Measurements from ENCODE around the gene NUP153.

- TF ChIP-seq CTCF (conservative IDR thresholded peaks at IDR 0.05; ENCODE audit: low read length), result no peak
- no peak for TF ChIP-seq EZH2phosphoT487 (IDR thresholded peaks at IDR 0.05; ENCODE audit: borderline replicate concordance, low read depth, low read length)
These were observed 90.9 kb downstream of the NUP153 start for GRCh38 chr6:17615794-17616193.

Measured in OCI-LY7 (cell line).